Parathyroid adenoma (tissue), 2 donors: ENCODE measurements around the gene ANKRD44.
"Not testable (repeated sequence)": the region's sequence is repeated elsewhere in the genome, so short reads cannot be mapped to it uniquely, and the experiment has no call there.

ENCODE experiments used
- H2AFZ ChIP-seq: fragments of 300-600 bp; sonication (generic); one replicate; pipeline ENCODE4 v1.7.0; 2017; ENCODE audit warnings: antibody characterized with exemption, mild to moderate bottlenecking
- H3K27ac ChIP-seq: fragments of 300-600 bp; sonication (generic); one replicate; pipeline ENCODE4 v1.7.0; 2017
- H3K27me3 ChIP-seq: fragments of 300-600 bp; sonication (generic); one replicate; pipeline ENCODE4 v1.7.0; 2017; ENCODE audit warnings: low read length; ENCODE audit not compliant: control insufficient read depth, insufficient read depth
- H3K36me3 ChIP-seq: fragments of 300-600 bp; sonication (generic); one replicate; pipeline ENCODE4 v1.7.0; 2017; ENCODE audit warnings: low read length; ENCODE audit not compliant: control insufficient read depth, insufficient read depth
- H3K4me1 ChIP-seq: fragments of 300-600 bp; sonication (generic); one replicate; pipeline ENCODE4 v1.7.0; 2017; ENCODE audit warnings: control low read depth
- H3K4me2 ChIP-seq: fragments of 300-600 bp; sonication (generic); one replicate; pipeline ENCODE4 v1.7.0; 2017; ENCODE audit warnings: low read length
- H3K4me3 ChIP-seq: fragments of 300-600 bp; sonication (generic); one replicate; pipeline ENCODE4 v1.7.0; 2017; ENCODE audit warnings: low read depth, low read length
- H3K79me2 ChIP-seq: fragments of 300-600 bp; sonication (generic); one replicate; pipeline ENCODE4 v1.7.0; 2017; ENCODE audit warnings: control low read depth
- H3K9ac ChIP-seq: fragments of 300-600 bp; sonication (generic); one replicate; pipeline ENCODE4 v1.7.0; 2017; ENCODE audit warnings: mild to moderate bottlenecking
- H3K9me3 ChIP-seq: fragments of 300-600 bp; sonication (generic); one replicate; pipeline ENCODE4 v1.7.0; 2017; ENCODE audit warnings: low read length; ENCODE audit not compliant: control insufficient read depth
- TF ChIP-seq, protein P1 (sequence below): fragments of 300-600 bp; sonication (generic); IDR thresholded peaks from one replicate; pipeline ENCODE4 v1.7.0; 2017; ENCODE audit warnings: antibody characterized with exemption, mild to moderate bottlenecking
- donor health status: primary hyperparathyroidism.

Gene ANKRD44

GRCh38 chr2:197345846-197346370, 35.3 kb upstream of the ANKRD44 start:
- no peaks in the 10 kb centered on the region for H3K27me3 ChIP-seq

DNA sequence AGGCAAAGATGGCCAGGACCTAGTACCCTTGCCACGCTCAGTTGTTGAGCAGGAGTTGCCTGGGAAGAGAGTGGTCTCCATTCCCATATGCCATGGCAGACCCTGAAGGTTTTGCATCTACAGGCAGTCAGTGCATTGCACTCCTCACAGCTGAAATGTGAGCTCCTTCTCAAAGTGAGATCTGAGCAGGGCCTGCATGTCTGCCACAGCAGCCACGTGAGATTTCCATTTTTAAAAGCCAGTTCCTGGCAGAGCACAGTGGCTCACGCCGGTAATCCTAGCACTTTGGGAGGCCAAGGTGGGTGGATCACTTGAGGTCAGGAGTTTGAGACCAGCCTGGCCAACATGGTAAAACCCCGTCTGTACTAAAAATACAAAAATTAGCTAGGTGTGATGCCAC, 33.4 kb upstream of the ANKRD44 start:
- not testable (repeated sequence) for H3K27me3 ChIP-seq, H3K36me3 ChIP-seq, H3K4me3 ChIP-seq

More at GRCh38 chr2:197345846-197346370, 35.3 kb upstream of the ANKRD44 start:
- TF ChIP-seq, protein P1, sequence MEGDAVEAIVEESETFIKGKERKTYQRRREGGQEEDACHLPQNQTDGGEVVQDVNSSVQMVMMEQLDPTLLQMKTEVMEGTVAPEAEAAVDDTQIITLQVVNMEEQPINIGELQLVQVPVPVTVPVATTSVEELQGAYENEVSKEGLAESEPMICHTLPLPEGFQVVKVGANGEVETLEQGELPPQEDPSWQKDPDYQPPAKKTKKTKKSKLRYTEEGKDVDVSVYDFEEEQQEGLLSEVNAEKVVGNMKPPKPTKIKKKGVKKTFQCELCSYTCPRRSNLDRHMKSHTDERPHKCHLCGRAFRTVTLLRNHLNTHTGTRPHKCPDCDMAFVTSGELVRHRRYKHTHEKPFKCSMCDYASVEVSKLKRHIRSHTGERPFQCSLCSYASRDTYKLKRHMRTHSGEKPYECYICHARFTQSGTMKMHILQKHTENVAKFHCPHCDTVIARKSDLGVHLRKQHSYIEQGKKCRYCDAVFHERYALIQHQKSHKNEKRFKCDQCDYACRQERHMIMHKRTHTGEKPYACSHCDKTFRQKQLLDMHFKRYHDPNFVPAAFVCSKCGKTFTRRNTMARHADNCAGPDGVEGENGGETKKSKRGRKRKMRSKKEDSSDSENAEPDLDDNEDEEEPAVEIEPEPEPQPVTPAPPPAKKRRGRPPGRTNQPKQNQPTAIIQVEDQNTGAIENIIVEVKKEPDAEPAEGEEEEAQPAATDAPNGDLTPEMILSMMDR = no peak
- no peaks in the 10 kb centered on the region for H3K36me3 ChIP-seq
- no peaks in the 10 kb centered on the region for H3K9me3 ChIP-seq
- no peak overlapping the region for H2AFZ ChIP-seq
- no peaks in the 10 kb centered on the region for H3K79me2 ChIP-seq
- no peak overlapping the region for H3K9ac ChIP-seq
- H3K4me1 ChIP-seq = no peaks in the 10 kb centered on the region
- no peak overlapping the region for H3K4me3 ChIP-seq
- H3K27ac ChIP-seq = no peak overlapping the region
- no peak overlapping the region for H3K4me2 ChIP-seq

DNA sequence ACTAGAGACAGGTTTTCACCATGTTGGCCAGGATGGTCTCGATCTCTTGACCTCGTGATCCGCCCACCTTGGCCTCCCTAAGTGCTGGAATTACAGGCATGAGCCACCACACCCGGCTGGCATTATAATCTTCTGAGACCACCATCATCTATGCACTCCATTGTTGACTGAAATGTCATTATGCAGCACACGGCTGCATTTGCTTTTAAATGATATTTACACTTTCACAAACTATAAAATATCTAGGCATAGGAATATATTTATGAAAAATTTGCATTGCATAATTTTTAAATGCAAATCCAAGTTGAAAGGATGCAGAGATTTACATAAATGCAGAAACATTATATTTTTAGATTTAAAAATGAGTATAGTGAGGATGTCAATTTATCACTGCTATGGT, 30.0 kb upstream of the ANKRD44 start:
- no peak overlapping the region for H3K4me3 ChIP-seq
- no peak overlapping the region for H3K4me2 ChIP-seq
- no peak overlapping the region for H2AFZ ChIP-seq
- H3K27ac ChIP-seq = no peak overlapping the region
- no peaks in the 10 kb centered on the region for H3K9me3 ChIP-seq
- H3K79me2 ChIP-seq = no peaks in the 10 kb centered on the region
- H3K9ac ChIP-seq = no peak overlapping the region
- TF ChIP-seq, protein P1 = no peak
- no peaks in the 10 kb centered on the region for H3K36me3 ChIP-seq
- no peaks in the 10 kb centered on the region for H3K4me1 ChIP-seq
- no peaks in the 10 kb centered on the region for H3K27me3 ChIP-seq

More for the DNA sequence above, 33.4 kb upstream of the ANKRD44 start:
- not testable (repeated sequence) for H3K9ac ChIP-seq, H3K4me1 ChIP-seq, H3K27ac ChIP-seq, H2AFZ ChIP-seq, H3K4me2 ChIP-seq, H3K79me2 ChIP-seq, H3K9me3 ChIP-seq

DNA sequence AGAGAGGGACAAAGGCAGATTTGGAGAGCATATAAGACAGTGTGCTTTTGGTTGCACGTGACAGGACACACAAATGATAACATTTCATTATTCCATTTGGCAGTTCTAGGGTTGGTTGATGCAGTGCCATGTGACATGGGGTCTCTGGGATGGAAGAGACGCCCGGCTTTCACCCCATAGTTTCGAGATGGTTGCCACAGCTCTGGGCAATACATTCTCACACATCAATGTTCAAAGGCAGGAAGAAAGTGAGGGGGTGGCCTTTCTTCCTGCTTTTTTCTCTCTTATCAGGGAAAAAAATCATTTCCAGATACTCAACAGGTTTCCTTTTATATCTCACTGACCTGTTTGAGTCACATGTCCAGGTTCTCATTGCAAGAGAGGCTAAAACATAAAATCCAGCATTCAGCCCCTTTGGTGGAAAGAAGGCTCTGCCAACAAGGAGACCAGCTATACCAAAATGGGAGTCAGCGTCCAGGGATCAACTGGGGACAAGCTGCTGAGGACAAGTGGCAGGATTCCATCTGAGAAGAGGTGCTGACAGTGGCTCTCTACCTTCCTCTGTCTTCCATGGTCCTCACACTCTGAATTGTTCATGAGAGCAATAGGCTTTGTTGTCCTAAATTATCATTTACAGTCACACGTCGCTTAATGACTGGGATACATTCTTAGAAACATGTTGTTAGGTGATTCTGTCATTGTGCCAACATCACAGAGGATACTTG, 29.1 kb upstream of the ANKRD44 start:
- Histone ChIP-seq H3K4me2 (no peak overlapping the region), H3K36me3 (no peaks in the 10 kb centered on the region), H2AFZ (no peak overlapping the region), H3K27ac (no peak overlapping the region), H3K9ac (no peak overlapping the region), H3K9me3 (no peaks in the 10 kb centered on the region), H3K79me2 (no peaks in the 10 kb centered on the region), H3K4me3 (no peak overlapping the region), H3K27me3 (no peaks in the 10 kb centered on the region), H3K4me1 (no peaks in the 10 kb centered on the region)
- TF ChIP-seq, protein P1 = no peak

GRCh38 chr2:197339016-197339415, 28.4 kb upstream of the ANKRD44 start:
- H3K9ac ChIP-seq = no peak overlapping the region
- H2AFZ ChIP-seq = no peak overlapping the region
- no peak overlapping the region for H3K4me2 ChIP-seq
- TF ChIP-seq, protein P1 = no peak
- H3K79me2 ChIP-seq = no peaks in the 10 kb centered on the region
- no peaks in the 10 kb centered on the region for H3K9me3 ChIP-seq
- H3K4me1 ChIP-seq = no peaks in the 10 kb centered on the region
- no peak overlapping the region for H3K27ac ChIP-seq
- H3K27me3 ChIP-seq = no peaks in the 10 kb centered on the region
- H3K4me3 ChIP-seq = no peak overlapping the region
- H3K36me3 ChIP-seq = no peaks in the 10 kb centered on the region
